EH (cell line): ENCODE data around the gene CPAMD8.
"Not testable (repeated sequence)": the region's sequence is repeated elsewhere in the genome, so short reads cannot be mapped to it uniquely, and the experiment has no call there.

ENCODE experiments used
- DNase-seq: peaks from one replicate; pipeline ENCODE4 v3.0.0-alpha.2; 2015; ENCODE audit warnings: low read depth

CPAMD8 gene

GRCh38 chr19:16946951-16947940, 79.4 kb downstream of the CPAMD8 start:
- no peak for DNase-seq

GRCh38 chr19:16945762-16946465, 80.7 kb downstream of the CPAMD8 start:
- DNase-seq, result no peak

- no peak for DNase-seq
Observed at GRCh38 chr19:16945364-16945714, 81.3 kb downstream of the CPAMD8 start.

GRCh38 chr19:16944626-16945363, 81.8 kb downstream of the CPAMD8 start:
- no peak for DNase-seq

- DNase-seq, result no peak
Observed at GRCh38 chr19:16943942-16944625, 82.5 kb downstream of the CPAMD8 start.

- DNase-seq, result not testable (repeated sequence)
Observed at GRCh38 chr19:16943090-16943489, 83.5 kb downstream of the CPAMD8 start.

GRCh38 chr19:16942583-16942982, 84.0 kb downstream of the CPAMD8 start:
- DNase-seq, result no peak

GRCh38 chr19:16940626-16941025, 86.0 kb downstream of the CPAMD8 start:
- no peak for DNase-seq

GRCh38 chr19:16940063-16940462, 86.5 kb downstream of the CPAMD8 start:
- DNase-seq, result not testable (repeated sequence)

GRCh38 chr19:16938211-16938610, 88.4 kb downstream of the CPAMD8 start:
- no peak for DNase-seq

- not testable (repeated sequence) for DNase-seq
Observed at GRCh38 chr19:16937796-16938195, 88.8 kb downstream of the CPAMD8 start.

GRCh38 chr19:16936901-16937300, 89.7 kb downstream of the CPAMD8 start:
- no peak for DNase-seq

- no peak for DNase-seq
Observed at GRCh38 chr19:16934489-16934888, 92.1 kb downstream of the CPAMD8 start.

GRCh38 chr19:16931306-16931705, 95.3 kb downstream of the CPAMD8 start:
- no peak for DNase-seq

GRCh38 chr19:16930753-16931152, 95.9 kb downstream of the CPAMD8 start:
- no peak for DNase-seq

GRCh38 chr19:16928916-16929315, 97.7 kb downstream of the CPAMD8 start:
- DNase-seq, result no peak

- no peak for DNase-seq
Observed at GRCh38 chr19:16928351-16928750, 98.3 kb downstream of the CPAMD8 start.

- DNase-seq, result no peak
Observed at GRCh38 chr19:16927883-16928282, 98.7 kb downstream of the CPAMD8 start.

- no peak for DNase-seq
Observed at GRCh38 chr19:16922949-16923348, 103.7 kb downstream of the CPAMD8 start.

- no peak for DNase-seq
Observed at GRCh38 chr19:16922592-16922934, 104.0 kb downstream of the CPAMD8 start.

GRCh38 chr19:16921766-16922591, 104.6 kb downstream of the CPAMD8 start:
- DNase-seq, result no peak
